ENCODE data around the gene RAI1.

DNA sequence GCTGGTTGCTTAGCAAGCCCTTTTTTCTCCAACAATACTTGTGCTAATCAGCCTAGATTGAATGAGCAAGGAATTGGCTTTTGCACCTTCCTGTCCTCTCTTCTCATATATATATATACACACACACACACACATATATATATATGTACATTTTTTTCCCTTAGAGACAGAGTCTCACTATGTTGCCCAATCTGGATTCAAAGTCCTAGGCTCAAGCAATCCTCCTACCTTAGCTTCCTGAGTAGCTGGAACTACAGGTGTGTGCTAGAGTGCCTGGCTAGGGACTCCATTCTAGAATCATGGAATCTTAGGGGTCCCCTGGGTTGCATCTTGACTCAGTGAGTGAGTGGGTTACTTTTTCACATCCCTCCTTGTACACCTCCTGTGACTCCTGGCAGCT lies 27.0 kb downstream of the RAI1 start:
- TF ChIP-seq, protein P1, sequence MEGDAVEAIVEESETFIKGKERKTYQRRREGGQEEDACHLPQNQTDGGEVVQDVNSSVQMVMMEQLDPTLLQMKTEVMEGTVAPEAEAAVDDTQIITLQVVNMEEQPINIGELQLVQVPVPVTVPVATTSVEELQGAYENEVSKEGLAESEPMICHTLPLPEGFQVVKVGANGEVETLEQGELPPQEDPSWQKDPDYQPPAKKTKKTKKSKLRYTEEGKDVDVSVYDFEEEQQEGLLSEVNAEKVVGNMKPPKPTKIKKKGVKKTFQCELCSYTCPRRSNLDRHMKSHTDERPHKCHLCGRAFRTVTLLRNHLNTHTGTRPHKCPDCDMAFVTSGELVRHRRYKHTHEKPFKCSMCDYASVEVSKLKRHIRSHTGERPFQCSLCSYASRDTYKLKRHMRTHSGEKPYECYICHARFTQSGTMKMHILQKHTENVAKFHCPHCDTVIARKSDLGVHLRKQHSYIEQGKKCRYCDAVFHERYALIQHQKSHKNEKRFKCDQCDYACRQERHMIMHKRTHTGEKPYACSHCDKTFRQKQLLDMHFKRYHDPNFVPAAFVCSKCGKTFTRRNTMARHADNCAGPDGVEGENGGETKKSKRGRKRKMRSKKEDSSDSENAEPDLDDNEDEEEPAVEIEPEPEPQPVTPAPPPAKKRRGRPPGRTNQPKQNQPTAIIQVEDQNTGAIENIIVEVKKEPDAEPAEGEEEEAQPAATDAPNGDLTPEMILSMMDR (IDR thresholded peaks at IDR 0.05), result no peak
- no peak for TF ChIP-seq POLR2A (IDR thresholded peaks at IDR 0.05)

Data from sigmoid colon (tissue), 3 donors.